ENCODE results near the gene TIGAR. TPM values are rescaled to one million over a fixed set of nuclear protein-coding genes. Genes with fewer than 3 reads are reported as not detected.

The TIGAR gene
- total RNA-seq, 2 donors from 2014 or later = 16.1 to 22.5 TPM

GRCh38 chr12:4286771-4287317 lies 34.2 kb upstream of the TIGAR start:
- H3K27me3 Mint-ChIP-seq (ENCODE audit: low read depth) = no peaks in the 10 kb centered on the region
- ATAC-seq (replicated peaks in 1 of 2) (peak in 1 of 2 donors; percentile 8), DNase-seq (no peak)
- H3K36me3 Mint-ChIP-seq (ENCODE audit: insufficient read depth in 2 of 2) = peaks cover 32 to 68% of the 10 kb centered on the region in 2 donors
- peak overlapping the region; percentile 35 for H3K27ac Mint-ChIP-seq
- H3K4me3 Mint-ChIP-seq = peak overlapping the region; percentile 23 to 29
- H3K9me3 Mint-ChIP-seq = no peaks in the 10 kb centered on the region
- H3K4me1 Mint-ChIP-seq (ENCODE audit: low read depth) = peaks cover 97% of the 10 kb centered on the region

- Mint-ChIP-seq H3K9me3 (no peaks in the 10 kb centered on the region), H3K4me3 (peak overlapping the region in 1 of 2 donors; percentile 51), H3K4me1 (ENCODE audit: low read depth) (peaks cover 97% of the 10 kb centered on the region), H3K27me3 (ENCODE audit: low read depth) (no peaks in the 10 kb centered on the region), H3K27ac (peak overlapping the region; percentile 90), H3K36me3 (ENCODE audit: insufficient read depth in 2 of 2) (peaks cover 32 to 67% of the 10 kb centered on the region in 2 donors)
- DNase-seq (peak in 1 of 2 donors; percentile 31), ATAC-seq (replicated peaks in 1 of 2) (peak; percentile 77)
Observed at GRCh38 chr12:4287325-4288211, 33.4 kb upstream of the TIGAR start.

GRCh38 chr12:4288296-4289131 lies 32.5 kb upstream of the TIGAR start:
- Mint-ChIP-seq H3K9me3 (no peaks in the 10 kb centered on the region), H3K4me3 (peak overlapping the region in 1 of 2 donors; percentile 51), H3K27ac (peak overlapping the region; percentile 90), H3K4me1 (ENCODE audit: low read depth) (peaks cover 100% of the 10 kb centered on the region), H3K36me3 (ENCODE audit: insufficient read depth in 2 of 2) (peaks cover 34 to 65% of the 10 kb centered on the region in 2 donors), H3K27me3 (ENCODE audit: low read depth) (no peaks in the 10 kb centered on the region)
- no peak for DNase-seq
- ATAC-seq (replicated peaks in 1 of 2) = peak in 1 of 2 donors; percentile 26

- DNase-seq (no peak), ATAC-seq (replicated peaks in 1 of 2) (no peak)
- Mint-ChIP-seq H3K27me3 (ENCODE audit: low read depth) (no peaks in the 10 kb centered on the region), H3K4me3 (no peak overlapping the region), H3K9me3 (no peaks in the 10 kb centered on the region), H3K4me1 (ENCODE audit: low read depth) (peaks cover 98% of the 10 kb centered on the region), H3K27ac (no peak overlapping the region), H3K36me3 (ENCODE audit: insufficient read depth in 2 of 2) (peaks cover 32 to 64% of the 10 kb centered on the region in 2 donors)
Observed at GRCh38 chr12:4289231-4289878, 31.7 kb upstream of the TIGAR start.

- Mint-ChIP-seq H3K27me3 (ENCODE audit: low read depth) (no peaks in the 10 kb centered on the region), H3K4me1 (ENCODE audit: low read depth) (peaks cover 97% of the 10 kb centered on the region), H3K4me3 (peak overlapping the region; percentile 52 to 55), H3K9me3 (no peaks in the 10 kb centered on the region), H3K36me3 (ENCODE audit: insufficient read depth in 2 of 2) (peaks cover 38 to 66% of the 10 kb centered on the region in 2 donors), H3K27ac (peak overlapping the region; percentile 66)
- DNase-seq = no peak
- ATAC-seq (replicated peaks in 1 of 2) = no peak
Observed at GRCh38 chr12:4289998-4290790, 30.8 kb upstream of the TIGAR start.

GRCh38 chr12:4292341-4293073 lies 28.5 kb upstream of the TIGAR start:
- Mint-ChIP-seq H3K27ac (peak overlapping the region; percentile 99), H3K4me1 (ENCODE audit: low read depth) (peaks cover 85% of the 10 kb centered on the region), H3K27me3 (ENCODE audit: low read depth) (no peaks in the 10 kb centered on the region), H3K36me3 (ENCODE audit: insufficient read depth in 2 of 2) (peaks cover 31 to 62% of the 10 kb centered on the region in 2 donors), H3K9me3 (no peaks in the 10 kb centered on the region), H3K4me3 (peak overlapping the region; percentile 42 to 78)
- ATAC-seq (replicated peaks in 1 of 2) = peak in 1 of 2 donors; percentile 2
- DNase-seq = no peak

GRCh38 chr12:4293299-4293965 lies 27.6 kb upstream of the TIGAR start:
- peaks cover 76% of the 10 kb centered on the region for H3K4me1 Mint-ChIP-seq (ENCODE audit: low read depth)
- ATAC-seq (replicated peaks in 1 of 2) (peak; percentile 78 to 80), DNase-seq (peak; percentile 54 to 59)
- peaks cover 25 to 61% of the 10 kb centered on the region in 2 donors for H3K36me3 Mint-ChIP-seq (ENCODE audit: insufficient read depth in 2 of 2)
- H3K27me3 Mint-ChIP-seq (ENCODE audit: low read depth) = no peaks in the 10 kb centered on the region
- peak overlapping the region; percentile 69 to 78 for H3K4me3 Mint-ChIP-seq
- peak overlapping the region; percentile 99 for H3K27ac Mint-ChIP-seq
- no peaks in the 10 kb centered on the region for H3K9me3 Mint-ChIP-seq

GRCh38 chr12:4293966-4294505 lies 27.0 kb upstream of the TIGAR start:
- Mint-ChIP-seq H3K36me3 (ENCODE audit: insufficient read depth in 2 of 2) (peaks cover 24 to 62% of the 10 kb centered on the region in 2 donors), H3K27ac (peak overlapping the region; percentile 99), H3K4me1 (ENCODE audit: low read depth) (peaks cover 70% of the 10 kb centered on the region), H3K9me3 (no peaks in the 10 kb centered on the region), H3K27me3 (ENCODE audit: low read depth) (no peaks in the 10 kb centered on the region), H3K4me3 (peak overlapping the region; percentile 69 to 78)
- ATAC-seq (replicated peaks in 1 of 2) = no peak
- DNase-seq = no peak

- Mint-ChIP-seq H3K36me3 (ENCODE audit: insufficient read depth in 2 of 2) (peaks cover 23 to 63% of the 10 kb centered on the region in 2 donors), H3K4me1 (ENCODE audit: low read depth) (peaks cover 43% of the 10 kb centered on the region), H3K27ac (peak overlapping the region; percentile 84), H3K27me3 (ENCODE audit: low read depth) (no peaks in the 10 kb centered on the region), H3K4me3 (no peak overlapping the region), H3K9me3 (no peaks in the 10 kb centered on the region)
- DNase-seq = no peak
- no peak for ATAC-seq (replicated peaks in 1 of 2)
Observed at GRCh38 chr12:4296751-4297150, 24.3 kb upstream of the TIGAR start.

GRCh38 chr12:4297617-4298016 lies 23.4 kb upstream of the TIGAR start:
- ATAC-seq (replicated peaks in 1 of 2) = no peak
- Mint-ChIP-seq H3K27ac (peak overlapping the region; percentile 50), H3K27me3 (ENCODE audit: low read depth) (no peaks in the 10 kb centered on the region)

GRCh38 chr12:4300883-4301282 lies 20.1 kb upstream of the TIGAR start:
- no peak overlapping the region for H3K4me3 Mint-ChIP-seq
- H3K36me3 Mint-ChIP-seq (ENCODE audit: insufficient read depth in 2 of 2) = peaks cover 14 to 66% of the 10 kb centered on the region in 2 donors
- no peak for ATAC-seq (replicated peaks in 1 of 2)
- H3K27ac Mint-ChIP-seq = peak overlapping the region; percentile 26
- H3K9me3 Mint-ChIP-seq = no peaks in the 10 kb centered on the region
- no peaks in the 10 kb centered on the region for H3K27me3 Mint-ChIP-seq (ENCODE audit: low read depth)
- peaks cover 13% of the 10 kb centered on the region for H3K4me1 Mint-ChIP-seq (ENCODE audit: low read depth)
- no peak for DNase-seq

More at GRCh38 chr12:4297617-4298016, 23.4 kb upstream of the TIGAR start:
- H3K4me1 Mint-ChIP-seq (ENCODE audit: low read depth) = peaks cover 38% of the 10 kb centered on the region
- no peak for DNase-seq
- H3K4me3 Mint-ChIP-seq = no peak overlapping the region
- no peaks in the 10 kb centered on the region for H3K9me3 Mint-ChIP-seq
- peaks cover 25 to 70% of the 10 kb centered on the region in 2 donors for H3K36me3 Mint-ChIP-seq (ENCODE audit: insufficient read depth in 2 of 2)

All from activated T-cell treated with anti-CD3 and anti-CD28 coated beads, Interleukin-2, amount 50 U/mL, for 72 hours (primary cell).